GM12892 (cell line): ENCODE measurements around the gene GPR84.

Source experiments
- DNase-seq: peaks from one replicate; pipeline ENCODE4 v3.0.0; 2011; ENCODE audit not compliant: insufficient read length
- FAIRE-seq: peaks from 2 replicates; lab custom pipeline; 2011; peaks lifted over from hg19 to GRCh38; lab: Jason Lieb, UNC
- POLR2A ChIP-seq: IDR thresholded peaks from 2 replicates; pipeline ENCODE4 v1.6.1; 2011; ENCODE audit warnings: low read depth, low read length, control low read depth
- POLR2AphosphoS5 ChIP-seq: IDR thresholded peaks from 2 replicates; pipeline ENCODE4 v1.6.1; 2011; ENCODE audit warnings: low read depth, low read length, control low read depth
- TAF1 ChIP-seq: IDR thresholded peaks from 2 replicates; pipeline ENCODE4 v1.6.1; 2011; ENCODE audit warnings: low read depth, mild to moderate bottlenecking, control low read depth, low read length, borderline replicate concordance

The GPR84 gene

GRCh38 chr12:54378796-54379397, 14.6 kb upstream of the GPR84 start:
- FAIRE-seq = no peak
- DNase-seq = no peak
- TF ChIP-seq TAF1 = no peak
- TF ChIP-seq POLR2AphosphoS5 = no peak
- no peak for TF ChIP-seq POLR2A

GRCh38 chr12:54377797-54378515, 13.7 kb upstream of the GPR84 start:
- no peak for DNase-seq
- TF ChIP-seq POLR2AphosphoS5 (no peak), TAF1 (no peak), POLR2A (no peak)
- FAIRE-seq = no peak

DNA sequence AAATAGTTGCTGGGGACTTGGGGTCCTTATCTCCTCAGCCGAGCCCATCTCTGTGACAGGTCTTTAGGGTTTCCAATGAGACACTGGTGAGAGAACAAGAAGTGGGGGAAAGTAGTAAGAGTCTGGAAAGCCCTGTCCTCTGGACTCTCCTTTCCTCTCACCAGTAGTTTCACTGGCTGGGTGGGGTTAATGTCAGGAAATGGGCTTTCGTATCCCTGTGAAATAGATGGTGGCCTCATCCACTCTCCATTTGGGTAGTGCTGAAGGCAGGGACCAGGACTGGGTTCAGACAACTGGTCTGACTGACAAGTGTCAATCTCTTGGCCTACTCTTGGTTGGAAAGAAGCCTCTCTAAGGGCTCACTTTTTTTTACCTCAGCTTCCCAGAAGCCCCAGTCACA, 12.7 kb upstream of the GPR84 start:
- no peak for FAIRE-seq
- DNase-seq = no peak
- TF ChIP-seq POLR2A (no peak), POLR2AphosphoS5 (no peak), TAF1 (no peak)

GRCh38 chr12:54376596-54376995, 12.3 kb upstream of the GPR84 start:
- no peak for TF ChIP-seq POLR2AphosphoS5
- no peak for TF ChIP-seq TAF1
- TF ChIP-seq POLR2A = no peak
- no peak for FAIRE-seq
- DNase-seq = no peak

DNA sequence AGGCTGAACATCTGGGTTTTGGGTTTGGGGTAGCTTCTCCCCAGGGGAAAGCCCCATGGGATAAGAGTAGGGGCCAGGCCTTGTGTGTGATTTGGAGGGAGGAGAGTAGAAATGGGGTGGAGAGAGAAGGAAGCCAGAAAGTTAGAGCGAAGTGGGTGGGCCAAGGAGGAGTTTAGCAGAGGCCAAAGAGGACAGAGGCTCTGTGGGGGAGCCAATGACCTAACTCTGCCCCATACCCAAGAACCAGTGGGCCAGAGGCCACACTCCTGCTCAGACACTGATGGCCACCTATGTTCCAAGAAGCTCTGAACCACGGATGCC, 10.9 kb upstream of the GPR84 start:
- DNase-seq (no peak), FAIRE-seq (no peak)
- no peak for TF ChIP-seq TAF1
- TF ChIP-seq POLR2AphosphoS5 = no peak
- no peak for TF ChIP-seq POLR2A

DNA sequence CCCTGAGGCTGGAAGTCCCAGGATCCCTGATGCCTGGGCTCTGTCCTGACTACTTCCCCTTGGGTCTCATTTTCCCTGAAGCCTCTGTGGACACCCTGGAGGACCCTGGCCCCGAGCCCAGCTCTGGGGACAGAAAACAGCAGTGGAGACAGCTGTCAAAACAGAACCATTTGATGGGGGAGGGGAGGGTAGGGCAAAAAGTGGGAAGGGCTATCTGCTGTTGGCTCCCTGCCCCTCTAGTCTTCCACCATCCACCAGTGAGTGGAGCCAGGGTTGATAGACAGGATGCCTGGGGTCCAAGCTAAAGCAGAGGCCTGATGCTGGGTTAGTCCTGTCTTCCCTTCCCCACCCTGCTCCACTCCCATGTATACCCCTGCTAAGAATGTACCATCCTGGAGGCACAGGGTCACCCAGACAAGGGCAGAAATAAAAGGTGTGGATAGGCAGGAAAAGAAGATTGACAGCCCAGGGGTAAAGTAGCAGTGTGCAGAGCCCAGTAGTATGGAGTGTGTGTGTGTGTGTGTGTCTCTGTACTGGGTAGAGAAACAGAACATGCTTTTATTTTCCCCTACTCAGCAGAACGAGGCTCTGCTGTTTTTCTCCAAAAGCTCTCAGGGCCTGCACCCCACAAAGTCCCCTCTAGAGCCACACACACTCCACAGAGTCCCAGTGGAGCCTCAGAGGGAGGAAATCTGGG, 10.4 kb upstream of the GPR84 start:
- DNase-seq (no peak), FAIRE-seq (no peak)
- TF ChIP-seq POLR2AphosphoS5 (no peak), TAF1 (no peak), POLR2A (no peak)

- TF ChIP-seq POLR2A (no peak), POLR2AphosphoS5 (no peak), TAF1 (no peak)
- DNase-seq = no peak
- FAIRE-seq = no peak
These were observed 9.6 kb upstream of the GPR84 start for GRCh38 chr12:54373649-54374561.

DNA sequence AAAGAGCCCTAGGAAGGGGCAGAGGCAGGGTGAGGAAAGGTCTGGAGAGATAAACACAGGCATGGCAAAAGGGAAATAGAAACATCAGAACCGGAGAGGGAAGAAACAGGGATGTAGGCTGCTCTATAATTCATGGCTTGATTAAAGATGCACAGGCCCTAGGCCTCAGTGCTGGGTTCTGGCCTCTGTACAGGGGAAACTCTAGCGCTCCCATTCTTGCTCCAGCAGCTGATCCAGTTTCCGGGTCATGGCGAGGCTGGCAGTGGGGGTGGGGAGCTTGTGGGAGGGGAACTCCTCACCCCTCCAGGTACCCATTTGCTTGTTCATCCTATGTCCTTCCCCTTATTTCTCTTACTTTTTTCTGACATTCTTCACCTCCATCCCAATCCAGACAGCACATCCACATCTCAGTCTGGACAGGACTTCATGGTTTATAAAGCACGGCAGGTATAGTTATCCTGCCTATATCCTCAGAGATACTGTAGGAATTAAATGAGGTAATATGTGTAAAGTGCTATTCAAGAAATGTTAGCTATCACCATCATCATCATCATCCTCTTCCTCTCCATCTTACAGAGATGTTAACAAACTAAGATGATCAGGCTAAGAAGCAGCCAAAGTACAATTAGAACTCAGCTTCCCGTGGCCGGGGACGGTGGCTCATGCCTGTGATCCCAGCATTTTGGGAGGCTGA, 8.0 kb upstream of the GPR84 start:
- no peak for TF ChIP-seq POLR2A
- TF ChIP-seq TAF1 = no peak
- no peak for TF ChIP-seq POLR2AphosphoS5
- FAIRE-seq (no peak), DNase-seq (no peak)

- no peak for FAIRE-seq
- TF ChIP-seq TAF1 = no peak
- no peak for TF ChIP-seq POLR2A
- no peak for TF ChIP-seq POLR2AphosphoS5
These were observed 7.2 kb upstream of the GPR84 start for GRCh38 chr12:54371328-54372112.

GRCh38 chr12:54370171-54370730, 6.0 kb upstream of the GPR84 start:
- FAIRE-seq = no peak
- TF ChIP-seq TAF1 (no peak), POLR2A (no peak), POLR2AphosphoS5 (no peak)
- no peak for DNase-seq

More at GRCh38 chr12:54371328-54372112, 7.2 kb upstream of the GPR84 start:
- DNase-seq = no peak
